Right cardiac atrium (tissue), 5 donors: Measurements from ENCODE around the gene PNPLA6. TPM values are rescaled to one million over a fixed set of nuclear protein-coding genes. Genes with fewer than 3 reads are reported as not detected.

Experiments
- ATAC-seq, 2 donors: fragments of 200-7000 bp; cut with Tn5 transposase; one replicate each; pipeline versions ENCODE4 v1.8.0 to v1.9.1; 2020; ENCODE audit warnings: moderate library complexity in 2 of 2, mild to moderate bottlenecking in 1 of 2
- DNase-seq, 3 donors: peaks; one replicate each; pipeline ENCODE4 v3.0.0-alpha.2; 2020
- H3K27ac ChIP-seq: one replicate; pipeline ENCODE4 v1.5.1; 2013; ENCODE audit warnings: mild to moderate bottlenecking, low read length, control low read depth, moderate library complexity
- H3K27me3 ChIP-seq: one replicate; pipeline ENCODE4 v1.6.1; 2013; ENCODE audit not compliant: control insufficient read depth, insufficient read depth
- H3K4me1 ChIP-seq: one replicate; pipeline ENCODE4 v1.6.1; 2013; ENCODE audit warnings: low read length; ENCODE audit not compliant: control insufficient read depth, insufficient read depth
- H3K4me3 ChIP-seq: one replicate; pipeline ENCODE4 v1.5.1; 2013; ENCODE audit warnings: low read length, control low read depth
- H3K9me3 ChIP-seq: one replicate; pipeline ENCODE4 v1.6.1; 2013; ENCODE audit warnings: low read length; ENCODE audit not compliant: control insufficient read depth
- WGBS: extraction: QIAGEN DNeasy Blood & Tissue Kit; methylation state at CpG from one replicate; pipeline ENCODE4 v1.1.7; 2013; 5-methylcytosine and 5-hydroxymethylcytosine counted together
- intact Hi-C, 4 donors: fragments of 100-400 bp; cut with DNase I; formaldehyde crosslinking; loops; one replicate each; pipeline versions ENCODE4 v1.11.0 to v1.14.0; 2022 to 2023
- polyA plus RNA-seq: library from polyadenylated mRNA; stranded (reverse); fragments of 200-250 nt; gene quantifications from one replicate; pipeline ENCODE4 v1.2.3, GENCODE V29; 2013
- total RNA-seq, 4 donors: library from RNA; stranded (reverse); fragmentation: NEBNext Ultra II Directional; extraction: Animal tissue kit (Norgen Biotek cat#: 25700); gene quantifications; one replicate each; pipeline ENCODE4 v1.2.1, GENCODE V29; 2021
- donor health status: healthy with polysubstance abuse.
- donor health status: DM: no; HTN: yes; CAD: no.
- donor health status: DM: no; HTN: no; CAD: no.
- donor health status: DM: no; HTN: yes; CAD: no; lungs with severe emphysema.
- donor health status: DM: yes; HTN: yes; CAD: no.

The PNPLA6 gene
- total and polyA plus RNA-seq, 5 donors: 33.5 to 70.9 (median 63.9) TPM

DNA sequence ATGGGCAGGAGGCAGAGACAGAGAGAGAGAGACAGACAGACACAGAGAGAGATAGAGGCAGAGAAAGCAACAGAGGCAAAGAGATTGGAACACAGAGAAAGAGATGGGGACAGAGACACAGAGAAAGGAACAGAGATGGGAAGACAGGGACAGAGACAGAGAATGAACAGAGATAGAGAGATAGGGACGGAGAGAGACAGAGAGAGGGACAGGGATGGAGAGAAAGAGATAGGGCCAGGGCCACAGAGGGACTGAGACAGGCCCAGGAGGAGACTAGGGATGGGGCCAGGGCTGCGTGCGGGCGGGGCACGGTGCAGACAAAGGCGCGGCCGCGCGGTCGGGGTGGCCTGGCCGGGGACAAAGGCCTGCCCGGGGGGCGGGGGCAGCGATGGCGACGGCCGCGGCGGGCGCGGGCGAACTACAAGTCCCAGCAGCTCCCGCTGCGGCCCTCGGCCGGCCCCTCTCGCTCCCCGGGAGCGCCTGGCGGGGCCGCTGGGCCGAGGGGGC, 19.8 kb upstream of the PNPLA6 start, which contains the start of gene ZNF358:
Gene ZNF358 (plus strand): TSS at position 459 of the 507 bp plus-strand sequence. CDS start 3,140 bp downstream, outside the sequence.
- H3K9me3 ChIP-seq: no peaks in the 10 kb centered on the region
- intact Hi-C loops: no loop called here
- ATAC-seq (peak; percentile 88 to 90), DNase-seq (peak; percentile 86 to 95 (median 95))
- no peaks in the 10 kb centered on the region for H3K27me3 ChIP-seq
- peak within 1 kb of the TSS; percentile 93 for H3K27ac ChIP-seq
- peaks cover 7% of the 10 kb centered on the region for H3K4me1 ChIP-seq
- H3K4me3 ChIP-seq: peak within 1 kb of the TSS; percentile 97
- under 1% methylated on average over 33 of the region's 33 CpGs for WGBS

DNA sequence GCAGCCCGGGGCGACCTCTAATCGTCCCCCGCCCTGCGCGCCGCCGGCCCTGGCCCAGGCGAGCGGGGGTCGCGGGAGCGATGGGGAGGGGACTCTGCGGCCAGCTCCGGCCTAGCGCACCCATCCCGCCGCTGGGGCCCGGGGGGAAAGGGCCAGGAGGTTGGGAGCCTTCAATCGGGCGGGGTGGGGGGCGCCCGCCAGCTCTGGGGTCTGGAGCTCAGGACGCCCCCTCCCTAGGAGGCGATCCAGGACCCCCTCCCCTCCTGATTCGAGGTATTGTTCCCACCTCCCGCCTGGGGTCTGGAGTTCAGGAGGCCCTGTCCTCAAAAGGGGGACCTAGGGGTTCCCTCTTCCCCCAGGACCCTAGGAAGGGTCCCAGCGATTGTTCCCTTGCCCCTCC, 19.2 kb upstream of the PNPLA6 start:
- Histone ChIP-seq H3K27ac (peak overlapping the region; percentile 83), H3K27me3 (no peaks in the 10 kb centered on the region), H3K4me3 (peak overlapping the region; percentile 97), H3K4me1 (peaks cover 7% of the 10 kb centered on the region), H3K9me3 (no peaks in the 10 kb centered on the region)
- ATAC-seq: no peak
- peak in 1 of 3 donors; percentile 74 for DNase-seq
- intact Hi-C loops: no loop called here
- 2% methylated on average over 28 of the region's 28 CpGs for WGBS

DNA sequence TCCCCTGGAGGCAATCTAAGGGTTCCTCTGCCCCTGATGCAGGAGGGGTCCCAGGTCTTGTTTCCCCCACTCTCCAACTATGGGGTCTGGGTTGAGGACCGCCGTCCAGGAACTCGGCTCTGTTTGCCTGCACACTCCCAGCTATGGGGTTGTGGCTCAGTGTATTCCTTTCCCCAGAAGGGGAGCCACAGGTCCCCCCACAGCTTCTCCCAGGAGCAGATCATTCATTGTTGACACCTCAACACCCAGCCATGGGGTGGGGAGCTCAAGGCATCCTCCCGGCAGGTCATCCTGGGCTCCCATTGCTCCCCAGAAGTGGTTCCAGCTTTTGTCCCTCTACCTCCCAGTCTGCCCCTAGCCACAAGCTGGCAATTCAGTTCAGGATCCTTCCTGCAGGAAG, 18.6 kb upstream of the PNPLA6 start:
- H3K4me3 ChIP-seq: peak overlapping the region; percentile 97
- peak in 1 of 3 donors; percentile 29 for DNase-seq
- peak overlapping the region; percentile 83 for H3K27ac ChIP-seq
- intact Hi-C loops: no loop called here
- WGBS: 40% methylated on average over 4 of the region's 4 CpGs
- H3K9me3 ChIP-seq: no peaks in the 10 kb centered on the region
- peaks cover 10% of the 10 kb centered on the region for H3K4me1 ChIP-seq
- no peaks in the 10 kb centered on the region for H3K27me3 ChIP-seq
- no peak for ATAC-seq

DNA sequence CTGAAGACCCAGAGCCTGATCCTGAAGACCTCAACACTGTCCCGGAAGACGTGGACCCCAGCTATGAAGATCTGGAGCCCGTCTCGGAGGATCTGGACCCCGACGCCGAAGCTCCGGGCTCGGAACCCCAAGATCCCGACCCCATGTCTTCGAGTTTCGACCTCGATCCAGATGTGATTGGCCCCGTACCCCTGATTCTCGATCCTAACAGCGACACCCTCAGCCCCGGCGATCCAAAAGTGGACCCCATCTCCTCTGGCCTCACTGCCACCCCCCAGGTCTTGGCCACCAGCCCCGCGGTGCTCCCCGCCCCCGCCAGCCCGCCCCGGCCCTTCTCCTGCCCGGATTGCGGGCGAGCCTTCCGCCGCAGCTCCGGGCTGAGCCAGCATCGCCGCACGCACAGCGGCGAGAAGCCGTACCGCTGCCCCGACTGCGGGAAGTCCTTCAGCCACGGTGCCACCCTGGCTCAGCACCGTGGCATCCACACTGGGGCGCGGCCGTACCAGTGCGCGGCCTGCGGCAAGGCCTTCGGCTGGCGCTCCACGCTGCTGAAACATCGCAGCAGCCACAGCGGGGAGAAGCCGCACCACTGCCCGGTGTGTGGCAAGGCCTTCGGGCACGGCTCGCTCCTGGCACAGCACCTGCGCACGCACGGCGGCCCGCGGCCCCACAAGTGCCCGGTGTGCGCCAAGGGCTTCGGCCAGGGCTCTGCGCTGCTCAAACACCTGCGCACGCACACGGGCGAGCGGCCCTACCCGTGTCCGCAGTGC, 16.0 kb upstream of the PNPLA6 start:
- Histone ChIP-seq H3K27ac (no peak overlapping the region), H3K4me3 (no peak overlapping the region), H3K27me3 (no peaks in the 10 kb centered on the region), H3K9me3 (no peaks in the 10 kb centered on the region), H3K4me1 (peaks cover 14% of the 10 kb centered on the region)
- ATAC-seq (no peak), DNase-seq (peak in 2 of 3 donors; percentile 60 to 63)
- 97% methylated on average over 74 of the region's 74 CpGs for WGBS
- intact Hi-C loops: loop anchor here in 1 of 4 donors (10.0 kb wide), 1 partner anchor 125 kb away; no protein-coding TSS in a partner anchor

DNA sequence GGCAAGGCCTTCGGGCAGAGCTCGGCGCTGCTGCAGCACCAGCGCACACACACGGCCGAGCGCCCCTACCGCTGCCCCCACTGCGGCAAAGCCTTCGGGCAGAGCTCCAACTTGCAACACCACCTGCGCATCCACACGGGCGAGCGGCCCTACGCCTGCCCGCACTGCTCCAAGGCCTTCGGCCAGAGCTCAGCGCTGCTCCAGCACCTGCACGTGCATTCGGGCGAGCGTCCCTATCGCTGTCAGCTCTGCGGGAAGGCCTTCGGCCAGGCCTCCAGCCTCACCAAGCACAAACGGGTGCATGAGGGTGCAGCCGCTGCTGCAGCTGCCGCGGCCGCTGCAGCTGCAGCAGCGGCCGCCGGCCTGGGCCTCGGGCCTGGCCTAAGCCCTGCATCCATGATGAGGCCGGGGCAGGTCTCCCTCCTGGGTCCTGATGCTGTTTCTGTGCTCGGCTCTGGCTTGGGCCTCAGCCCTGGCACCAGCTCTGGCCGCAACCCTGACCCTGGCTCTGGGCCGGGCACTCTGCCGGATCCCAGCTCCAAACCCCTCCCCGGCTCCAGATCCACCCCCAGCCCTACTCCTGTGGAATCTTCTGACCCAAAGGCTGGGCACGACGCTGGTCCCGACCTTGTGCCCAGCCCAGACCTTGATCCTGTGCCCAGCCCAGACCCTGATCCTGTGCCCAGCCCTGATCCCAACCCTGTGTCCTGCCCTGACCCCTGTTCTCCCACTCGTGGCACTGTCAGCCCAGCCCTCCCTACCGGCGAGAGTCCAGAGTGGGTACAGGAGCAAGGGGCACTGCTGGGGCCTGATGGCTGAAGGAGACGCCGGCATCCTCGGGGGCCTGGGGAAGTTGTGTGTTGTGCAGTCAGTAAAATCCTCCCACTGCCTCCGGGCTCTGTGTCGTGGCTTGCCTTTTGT, 15.1 kb upstream of the PNPLA6 start:
- H3K27ac ChIP-seq: no peak overlapping the region
- intact Hi-C loops: loop anchor here in 1 of 4 donors (10.0 kb wide), 1 partner anchor 126 kb away; no protein-coding TSS in a partner anchor
- ATAC-seq: no peak
- no peaks in the 10 kb centered on the region for H3K9me3 ChIP-seq
- no peak overlapping the region for H3K4me3 ChIP-seq
- peaks cover 11% of the 10 kb centered on the region for H3K4me1 ChIP-seq
- H3K27me3 ChIP-seq: no peaks in the 10 kb centered on the region
- DNase-seq: peak in 2 of 3 donors; percentile 55 to 56
- WGBS: 89% methylated on average over 51 of the region's 51 CpGs

DNA sequence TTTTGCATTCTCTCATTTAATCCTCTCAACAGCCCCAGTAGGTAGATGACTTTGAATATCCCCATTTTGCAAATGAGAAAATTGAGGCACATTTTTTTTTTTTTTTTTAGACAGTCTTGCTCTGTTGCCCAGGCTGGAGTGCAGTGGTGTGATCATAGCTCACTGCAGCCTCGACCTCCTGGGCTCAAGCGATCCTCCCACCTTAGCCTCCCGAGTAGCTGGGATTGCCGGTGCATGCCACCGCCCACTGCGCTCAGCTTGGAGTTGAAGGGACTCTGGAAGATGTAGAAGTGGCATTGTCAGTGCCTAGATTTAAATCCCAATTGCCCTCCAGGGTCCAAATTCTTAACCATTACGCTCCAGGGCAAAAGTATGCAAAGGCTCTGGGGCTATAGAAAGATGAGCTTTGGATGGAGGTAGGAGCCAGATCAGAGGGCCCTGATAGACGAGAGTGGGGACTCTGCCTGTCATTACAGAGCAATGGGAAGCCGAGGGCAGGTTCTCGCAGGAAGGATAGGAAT, 13.9 kb upstream of the PNPLA6 start:
- Histone ChIP-seq H3K4me3 (peak overlapping the region; percentile 36), H3K27ac (peak overlapping the region; percentile 34), H3K27me3 (no peaks in the 10 kb centered on the region), H3K9me3 (no peaks in the 10 kb centered on the region), H3K4me1 (peaks cover 11% of the 10 kb centered on the region)
- DNase-seq: peak in 2 of 3 donors; percentile 45 to 50
- intact Hi-C loops: loop anchor here in 1 of 4 donors (10.0 kb wide), 1 partner anchor 127 kb away; no protein-coding TSS in a partner anchor
- WGBS: 47% methylated on average over 10 of the region's 10 CpGs
- ATAC-seq: no peak

DNA sequence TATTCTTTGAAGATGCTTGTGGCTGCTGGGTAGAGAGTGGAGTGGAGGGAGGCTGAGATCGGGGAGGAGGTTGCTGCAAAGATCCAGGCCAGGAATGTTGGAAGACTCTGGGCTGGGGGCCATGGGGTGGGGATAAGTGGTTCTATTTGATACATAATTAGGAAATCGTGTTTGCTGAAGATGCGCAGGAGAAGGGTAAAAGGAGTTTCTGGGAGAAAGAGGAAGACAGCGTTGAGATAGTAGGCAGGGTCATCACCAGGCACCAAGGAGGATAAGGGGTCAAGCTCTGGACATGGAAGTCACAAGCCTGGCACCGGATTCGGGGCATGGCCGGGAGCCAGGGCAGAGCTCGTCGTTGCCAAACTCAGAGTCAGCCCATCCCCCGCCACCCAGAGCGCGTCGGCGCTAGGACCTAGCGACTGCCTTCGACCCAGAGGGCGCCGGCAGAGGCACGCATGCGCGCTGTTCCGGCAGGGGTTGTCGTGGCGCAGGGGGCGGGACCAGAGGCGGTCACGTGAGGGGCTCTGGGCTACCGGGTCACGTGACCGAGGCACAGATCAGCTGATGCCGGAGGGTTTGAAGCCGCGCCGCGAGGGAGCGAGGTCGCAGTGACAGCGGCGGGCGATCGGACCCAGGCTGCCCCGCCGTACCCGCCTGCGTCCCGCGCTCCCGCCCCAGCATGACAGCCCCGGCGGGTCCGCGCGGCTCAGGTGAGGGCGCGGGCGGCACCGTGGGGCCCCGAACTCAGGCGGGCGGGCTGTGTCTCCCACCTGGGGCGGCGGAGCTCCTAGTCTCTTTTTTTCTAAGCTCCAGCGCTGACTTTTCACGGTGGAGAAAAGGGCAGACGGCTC, 13.2 kb upstream of the PNPLA6 start, which contains the start of gene MCOLN1:
Gene MCOLN1 (plus strand): TSS at position 553 of the 851 bp plus-strand sequence. CDS start 127 bp downstream, at position 680.
- Histone ChIP-seq H3K9me3 (no peaks in the 10 kb centered on the region), H3K27me3 (no peaks in the 10 kb centered on the region), H3K4me3 (peak within 1 kb of the TSS; percentile 81), H3K27ac (peak within 1 kb of the TSS; percentile 34), H3K4me1 (peaks cover 8% of the 10 kb centered on the region)
- peak; percentile 100 for DNase-seq
- ATAC-seq: peak; percentile 92 to 93
- under 1% methylated on average over 65 of the region's 65 CpGs for WGBS
- intact Hi-C loops: loop anchor here in 1 of 4 donors (10.0 kb wide), 1 partner anchor 127 kb away; no protein-coding TSS in a partner anchor

DNA sequence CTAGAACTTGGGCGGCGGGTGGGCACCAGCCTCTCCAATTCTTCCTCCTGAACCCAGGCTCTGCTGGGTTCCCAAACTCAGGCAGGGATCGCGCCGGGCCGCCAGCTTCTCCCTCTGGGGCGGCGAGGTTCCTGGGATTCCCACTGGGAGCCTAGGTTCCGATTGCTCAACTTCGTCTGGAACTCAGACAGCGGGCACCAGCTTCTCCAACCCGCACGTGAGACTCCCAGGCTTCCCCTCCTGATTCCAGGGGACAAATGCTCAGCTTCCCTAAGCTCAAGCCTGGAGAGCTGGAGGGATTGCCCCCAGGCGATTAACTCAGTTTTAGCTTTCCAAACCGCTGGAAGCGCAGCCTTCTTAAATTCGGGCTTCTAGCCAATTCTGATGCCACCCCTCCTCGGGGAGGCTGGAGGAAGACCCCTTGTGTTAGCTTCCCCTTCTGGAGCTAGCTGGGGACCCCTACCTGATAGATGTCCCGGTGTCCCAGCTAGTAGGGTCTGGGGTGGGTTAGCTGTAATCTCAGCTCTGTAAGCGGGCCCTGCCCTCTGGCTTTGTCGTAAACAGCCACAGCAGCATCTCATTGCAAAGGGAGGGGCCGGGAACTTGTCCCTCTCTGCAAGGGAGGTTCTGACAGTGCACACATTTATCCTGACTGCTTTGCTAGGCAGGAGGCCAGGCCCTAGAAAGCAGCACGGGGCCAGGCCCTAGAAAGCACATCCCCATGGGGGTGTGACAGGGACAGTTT, 12.4 kb upstream of the PNPLA6 start:
- Histone ChIP-seq H3K4me3 (peak overlapping the region; percentile 81), H3K27ac (no peak overlapping the region), H3K4me1 (peaks cover 8% of the 10 kb centered on the region), H3K27me3 (no peaks in the 10 kb centered on the region), H3K9me3 (no peaks in the 10 kb centered on the region)
- intact Hi-C loops: loop anchor here in 1 of 4 donors (10.0 kb wide), 1 partner anchor 128 kb away; no protein-coding TSS in a partner anchor
- WGBS: 7% methylated on average over 23 of the region's 23 CpGs
- ATAC-seq (no peak), DNase-seq (peak in 1 of 3 donors; percentile 69)

DNA sequence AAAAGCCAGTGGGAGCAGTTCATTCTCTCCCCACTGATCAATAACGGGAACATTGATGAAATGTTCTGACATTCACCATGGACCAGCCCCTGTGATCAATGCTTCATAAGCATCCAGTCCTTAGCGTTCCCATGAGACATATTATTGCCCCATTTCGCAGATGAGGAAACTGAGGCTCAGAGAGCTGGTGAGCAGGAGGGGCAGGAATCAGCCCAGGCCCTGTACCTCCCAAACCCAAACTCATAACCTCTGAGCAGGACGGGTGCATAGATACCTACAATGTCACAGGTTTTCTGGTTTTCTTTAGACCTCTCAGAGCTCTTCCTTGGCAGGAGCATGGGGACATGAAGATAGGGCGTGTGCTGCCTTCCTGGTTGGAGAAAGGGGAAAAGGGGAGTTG, 11.0 kb upstream of the PNPLA6 start:
- H3K9me3 ChIP-seq: no peaks in the 10 kb centered on the region
- no peak overlapping the region for H3K27ac ChIP-seq
- no peaks in the 10 kb centered on the region for H3K27me3 ChIP-seq
- peaks cover 8% of the 10 kb centered on the region for H3K4me1 ChIP-seq
- no peak for ATAC-seq
- no peak overlapping the region for H3K4me3 ChIP-seq
- DNase-seq: no peak
- whole genome bisulfite sequencing: 94% methylated on average over 5 of the region's 5 CpGs
- intact Hi-C loops: loop anchor here in 1 of 4 donors (10.0 kb wide), 1 partner anchor 130 kb away; no protein-coding TSS in a partner anchor
